GM19351 (cell line): Measurements from ENCODE around the gene FAM184A.
A peak's percentile ranks its signal among the peaks of the same experiment; 100 is the strongest.

Experiments
- ATAC-seq: cut with Tn5 transposase; IDR thresholded peaks from one replicate; pipeline ENCODE4 v1.9.1; 2021; ENCODE audit warnings: mild to moderate bottlenecking, moderate library complexity; ENCODE audit not compliant: unreplicated experiment

FAM184A gene

DNA sequence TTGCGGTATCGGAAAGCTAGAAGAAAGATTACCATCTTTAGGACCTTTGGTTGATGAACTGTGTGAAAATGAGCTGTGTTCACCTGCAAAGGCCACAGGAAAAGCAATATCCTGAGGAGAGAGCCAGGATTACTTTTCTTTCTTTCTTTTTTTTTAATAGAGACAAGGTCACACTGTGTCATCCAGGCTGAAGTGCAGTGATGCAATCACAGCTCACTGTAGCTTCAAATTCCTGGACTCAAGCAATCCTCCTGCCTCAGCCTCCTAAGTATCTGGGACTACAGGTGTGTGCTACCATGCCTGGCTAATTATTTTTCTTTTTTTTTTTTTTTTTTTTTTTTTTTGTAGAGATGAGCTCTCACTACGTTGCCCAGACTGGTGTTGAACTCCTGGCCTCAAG is 17.2 kb downstream of the FAM184A start:
- ATAC-seq = no peak

DNA sequence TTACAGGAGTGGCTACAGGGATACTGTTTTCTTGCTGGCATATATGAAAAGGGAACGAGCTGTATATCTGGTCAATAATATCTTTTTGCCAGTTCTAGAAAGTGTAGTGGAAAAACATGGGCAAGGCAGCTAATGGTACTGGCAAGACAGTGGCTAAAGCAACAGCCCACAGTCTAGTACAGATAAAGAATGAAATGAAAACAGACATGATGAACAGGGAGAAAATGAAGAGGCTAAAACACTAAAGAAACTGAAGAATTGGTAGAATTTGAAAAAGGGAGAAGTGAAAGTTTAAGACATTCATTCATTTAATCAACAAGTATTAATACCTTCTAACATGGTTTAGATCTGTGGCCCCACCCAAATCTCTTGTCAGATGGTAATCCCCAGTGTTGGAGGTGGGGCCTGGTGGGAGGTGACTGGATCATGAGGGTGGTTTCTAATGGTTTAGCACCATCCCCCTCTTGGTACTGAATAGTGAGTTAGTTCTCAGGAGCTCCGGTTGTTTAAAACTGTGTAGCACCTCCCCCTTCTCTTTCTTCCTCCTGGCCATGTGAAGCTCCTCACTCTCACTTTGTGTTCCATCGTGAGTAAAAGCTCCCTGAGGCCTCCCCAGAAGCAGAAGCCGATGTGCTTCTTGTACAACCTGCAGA is 18.1 kb downstream of the FAM184A start:
- no peak for ATAC-seq

DNA sequence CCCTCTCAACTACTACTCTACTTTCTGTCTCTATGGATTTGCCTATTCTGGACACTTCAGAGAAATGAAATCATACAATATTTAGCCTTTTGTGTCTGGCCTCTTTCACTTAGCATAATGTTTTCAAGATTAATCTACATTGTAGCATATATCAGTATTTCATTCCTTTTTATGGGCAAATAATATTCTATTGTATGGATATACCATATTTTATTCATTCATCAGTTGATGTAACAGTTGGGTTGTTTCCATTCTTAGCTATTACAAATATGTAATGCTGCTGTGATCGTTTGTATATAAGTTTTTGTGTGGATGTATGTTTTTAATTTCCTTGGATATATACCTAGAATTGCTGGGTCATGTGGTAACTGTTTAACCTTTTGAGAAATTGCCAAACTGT is 23.4 kb downstream of the FAM184A start:
- ATAC-seq = no peak

DNA sequence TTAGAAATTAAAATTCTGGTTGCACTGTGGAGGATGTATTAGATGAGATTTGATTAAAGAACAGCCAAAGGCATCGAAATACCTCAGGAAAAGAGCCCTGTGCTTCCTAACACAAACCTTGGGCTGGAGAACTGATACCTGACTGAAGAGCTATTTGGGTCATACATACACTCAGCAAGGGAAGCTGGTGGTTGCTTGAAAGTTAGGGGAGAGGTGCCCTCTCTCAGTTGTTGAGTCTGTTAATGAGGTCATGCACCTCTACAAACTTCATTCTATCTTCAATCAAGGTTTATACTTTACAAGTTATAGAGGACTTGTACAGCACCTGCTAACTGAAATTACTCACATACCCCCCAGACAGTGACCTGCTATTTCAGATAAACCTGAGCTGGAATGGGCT is 25.5 kb downstream of the FAM184A start:
- no peak for ATAC-seq

DNA sequence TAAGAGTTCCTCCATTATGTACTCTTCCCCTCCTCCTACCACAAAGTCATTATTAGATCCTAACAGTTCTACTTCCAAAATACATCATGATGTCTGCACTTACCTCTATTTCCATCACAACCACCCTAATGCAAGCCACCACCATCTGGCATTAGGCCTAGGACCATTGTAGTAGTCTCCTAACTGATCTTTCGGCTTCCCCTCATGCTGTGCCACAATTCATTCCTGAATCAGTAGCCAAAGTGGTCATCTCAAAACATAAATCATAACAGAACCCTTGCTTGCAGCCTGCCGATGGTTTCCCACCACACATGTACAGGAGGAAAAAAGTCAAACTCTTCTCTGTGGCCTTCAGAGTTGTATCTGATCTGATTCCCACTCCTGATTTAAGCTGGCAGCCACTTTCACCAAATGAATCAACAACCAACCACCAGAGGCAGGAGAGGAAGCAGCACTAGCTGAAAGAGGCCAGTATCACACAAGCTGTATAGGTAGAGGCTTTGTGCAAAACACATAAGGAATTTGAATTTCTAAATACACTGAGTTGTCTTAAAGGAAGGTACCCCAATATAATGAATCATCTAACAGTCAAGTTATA is 26.1 kb downstream of the FAM184A start:
- ATAC-seq = peak; percentile 53

DNA sequence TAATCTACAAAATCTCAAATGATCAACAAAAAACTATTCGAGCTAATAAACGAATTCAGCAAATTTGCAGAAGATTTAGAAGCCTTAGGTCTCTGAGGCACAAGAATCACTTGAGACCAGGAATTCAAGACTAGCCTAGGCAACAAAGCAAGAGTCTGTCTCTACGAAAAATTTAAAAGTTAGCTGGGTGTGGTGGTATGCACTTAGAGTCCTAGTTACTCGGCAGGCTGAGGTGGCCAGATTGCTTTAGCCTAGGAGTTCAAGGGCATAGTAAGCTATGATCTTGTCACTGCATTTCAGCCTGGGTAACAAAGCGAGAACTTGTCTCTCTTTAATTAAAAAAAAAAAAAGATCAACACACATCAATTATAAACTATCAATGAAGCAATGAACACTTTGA is 34.2 kb downstream of the FAM184A start:
- no peak for ATAC-seq

DNA sequence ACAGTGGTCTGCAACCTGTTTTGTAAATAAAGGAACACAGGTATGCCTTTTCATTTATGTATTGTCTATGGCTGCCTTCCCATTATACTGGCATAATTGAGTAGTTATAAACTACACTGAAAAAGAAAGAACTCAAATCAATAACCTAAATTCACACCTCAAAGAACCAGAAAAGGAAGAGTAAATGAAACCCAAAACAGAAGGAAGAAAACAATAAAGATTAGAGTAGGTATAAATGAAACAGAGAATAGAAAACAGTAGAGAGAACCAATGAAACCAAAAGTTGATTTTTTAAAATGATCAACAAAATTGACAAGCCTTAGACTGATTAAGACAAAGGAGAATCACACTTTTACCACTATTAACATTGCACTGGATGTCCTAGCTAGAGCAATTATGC is 34.7 kb downstream of the FAM184A start:
- peak; percentile 55 for ATAC-seq

DNA sequence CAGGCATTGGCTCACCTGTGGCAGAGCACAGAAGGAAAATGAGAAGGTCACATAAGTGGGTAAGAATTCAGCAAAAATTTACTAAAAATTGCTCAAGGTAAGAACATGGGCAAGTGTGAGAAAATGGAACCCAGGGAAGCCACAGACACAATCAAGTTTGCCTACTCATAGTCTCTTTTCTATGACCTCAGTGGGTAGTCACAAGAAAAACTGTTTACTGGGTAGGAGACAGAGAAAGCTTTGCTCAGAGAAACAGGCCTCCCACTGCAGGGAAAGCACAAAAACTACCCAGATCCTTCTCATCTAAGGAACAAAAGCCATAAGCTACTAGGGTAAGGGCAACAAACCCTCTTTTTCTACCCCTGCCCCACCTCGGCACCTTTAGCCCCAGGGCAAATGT is 35.2 kb downstream of the FAM184A start:
- ATAC-seq = no peak

DNA sequence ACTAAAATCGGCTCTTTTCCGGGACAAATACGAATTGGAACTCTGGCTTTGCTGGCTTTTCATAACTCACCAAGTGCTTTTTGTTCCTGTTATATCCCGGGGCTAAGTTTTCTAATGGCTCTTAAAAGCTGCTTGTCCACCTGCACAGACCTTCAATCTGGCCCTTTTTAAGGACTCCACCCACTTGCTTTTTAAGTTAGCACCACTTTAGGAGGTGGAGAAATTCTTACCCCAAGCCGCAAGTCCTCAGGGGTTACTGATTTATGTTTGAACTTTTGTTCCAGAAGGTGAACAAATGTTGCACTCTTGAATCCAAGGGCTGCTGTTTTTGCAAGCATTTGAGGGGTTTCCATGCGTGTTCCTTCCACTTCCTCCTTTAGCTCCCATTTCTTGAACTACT is 37.8 kb downstream of the FAM184A start:
- ATAC-seq = no peak

DNA sequence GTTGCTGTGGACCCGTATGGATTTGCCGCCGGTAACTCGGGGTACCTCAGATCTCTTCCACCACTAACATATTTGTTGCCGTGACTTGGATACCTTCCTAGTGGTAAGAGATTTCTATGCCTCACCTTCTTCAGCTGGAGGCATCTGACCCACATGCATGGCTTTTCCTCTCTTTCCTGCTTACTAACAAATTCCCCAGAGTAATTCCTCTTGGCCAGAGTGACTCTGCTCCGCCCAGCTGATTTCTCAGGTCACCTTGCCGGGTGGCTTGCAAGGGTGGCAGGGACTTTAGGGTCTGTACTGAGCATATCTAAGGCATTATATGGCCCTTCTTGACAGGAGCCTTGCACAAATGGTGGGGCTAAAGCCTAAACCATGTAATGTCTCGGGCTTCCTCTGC is 38.2 kb downstream of the FAM184A start:
- ATAC-seq = no peak

DNA sequence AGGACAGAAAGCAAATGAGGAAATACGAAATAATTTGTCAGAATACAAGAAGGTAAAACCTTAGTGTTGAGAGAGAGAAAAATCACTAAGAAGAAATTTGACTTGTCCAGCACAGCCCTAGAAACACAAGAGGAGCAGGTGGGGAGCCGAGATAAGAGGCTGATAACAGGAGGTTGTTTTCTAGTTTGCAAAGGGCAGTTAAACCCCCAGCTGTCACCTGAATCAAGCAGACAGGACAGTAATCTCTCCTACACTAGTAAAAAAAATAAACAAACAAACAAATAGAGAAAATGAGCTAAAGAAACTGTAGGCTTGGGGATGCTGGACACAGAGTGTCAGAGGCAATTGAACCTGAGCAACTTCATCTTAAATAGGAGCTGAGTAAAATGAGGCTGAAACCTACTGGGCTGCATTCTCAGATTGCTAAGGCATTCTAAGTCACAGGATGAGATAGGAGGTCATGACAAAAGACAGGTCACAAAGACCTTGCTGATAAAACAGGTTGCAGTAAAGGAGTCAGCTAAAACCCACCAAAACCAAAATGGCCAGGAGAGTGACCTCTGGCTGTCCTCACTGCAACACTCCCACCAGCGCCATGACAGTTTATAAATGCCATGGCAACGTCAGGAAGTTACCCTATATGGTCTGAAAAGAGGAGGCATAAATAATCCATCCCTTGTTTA is 40.4 kb downstream of the FAM184A start:
- no peak for ATAC-seq

DNA sequence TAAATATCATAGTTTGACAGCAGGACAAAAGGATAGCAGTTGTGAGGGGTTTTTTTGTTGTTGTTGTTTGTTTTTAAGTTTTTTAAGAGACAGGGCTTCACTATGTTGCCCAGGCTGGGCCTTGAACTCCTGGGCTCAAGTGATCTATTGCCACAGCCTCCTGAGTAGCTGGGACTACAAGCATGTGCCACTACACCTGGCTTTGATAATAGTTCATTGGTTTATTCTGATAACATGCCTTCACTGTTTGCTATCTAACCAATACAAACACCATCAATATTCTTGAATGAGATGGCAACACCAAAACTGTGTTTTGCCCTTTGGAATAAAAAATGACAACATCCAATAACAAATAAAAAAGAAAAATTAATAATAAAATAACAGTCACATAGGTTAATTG is 41.2 kb downstream of the FAM184A start:
- ATAC-seq = no peak

DNA sequence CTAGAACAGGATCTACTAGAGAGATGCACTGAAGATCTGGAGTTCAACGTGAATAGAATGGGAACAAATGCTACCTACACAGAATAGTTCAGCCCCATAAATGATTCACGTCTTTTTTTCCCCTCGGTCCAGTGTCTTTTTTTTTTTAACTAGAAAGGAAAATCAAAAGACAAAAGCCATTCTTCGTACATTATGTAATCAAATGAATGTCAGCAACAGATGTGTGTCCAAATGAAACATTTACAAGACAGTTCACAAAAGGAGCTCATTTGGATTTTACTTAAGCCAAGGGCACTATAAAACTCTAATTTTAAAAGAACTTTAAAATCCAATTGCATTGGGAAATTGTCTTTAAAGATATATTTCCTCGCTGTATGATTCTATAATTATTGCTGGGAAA is 42.4 kb downstream of the FAM184A start:
- no peak for ATAC-seq

DNA sequence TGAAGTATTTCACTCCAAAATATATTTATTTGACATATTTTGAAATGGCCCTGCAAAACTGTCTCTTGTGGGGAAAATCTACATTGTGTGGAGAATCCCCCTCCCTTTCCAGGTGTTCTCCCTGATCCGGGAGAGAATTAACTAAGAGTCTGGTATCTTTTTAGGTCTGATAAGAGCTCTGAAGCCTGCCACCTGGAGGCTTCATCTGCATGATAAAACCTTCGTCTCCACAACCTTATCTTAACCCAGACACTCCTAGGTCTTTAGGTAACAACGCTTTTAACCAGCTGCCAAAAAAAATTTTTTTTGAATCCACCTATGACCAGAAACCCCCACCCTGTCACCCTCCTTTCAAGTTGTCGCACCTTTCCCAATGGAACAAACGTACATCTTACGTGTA is 43.0 kb downstream of the FAM184A start:
- no peak for ATAC-seq

DNA sequence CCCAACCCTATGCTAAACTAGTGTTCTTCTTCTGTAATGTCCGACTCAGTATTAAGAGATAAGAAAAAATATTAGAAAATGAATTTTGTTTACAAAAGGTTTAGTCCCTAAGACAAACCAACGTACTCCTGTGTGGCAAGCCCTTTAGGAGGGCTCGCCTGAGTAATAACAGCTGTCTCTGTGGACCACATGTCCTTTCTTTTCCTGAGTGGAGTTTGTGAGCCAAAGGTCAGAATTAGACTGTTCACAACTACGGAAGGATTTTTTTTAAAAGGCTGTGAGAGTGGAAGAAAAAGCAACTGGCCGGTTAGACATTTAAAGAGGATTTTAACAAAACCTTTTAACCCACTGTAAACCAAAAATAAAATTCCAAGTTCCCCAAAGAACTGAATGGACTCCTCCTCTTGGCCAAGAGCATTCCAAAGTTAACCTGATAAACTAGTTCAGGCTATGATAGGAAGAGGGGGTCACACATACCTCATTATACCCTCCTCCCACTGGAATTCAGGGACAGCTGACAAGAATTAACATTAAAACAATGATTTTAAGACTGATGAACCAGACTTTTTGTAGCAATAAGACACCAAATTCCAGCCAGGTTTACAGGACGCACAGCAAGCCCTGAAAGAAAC is 43.5 kb downstream of the FAM184A start:
- ATAC-seq = no peak

DNA sequence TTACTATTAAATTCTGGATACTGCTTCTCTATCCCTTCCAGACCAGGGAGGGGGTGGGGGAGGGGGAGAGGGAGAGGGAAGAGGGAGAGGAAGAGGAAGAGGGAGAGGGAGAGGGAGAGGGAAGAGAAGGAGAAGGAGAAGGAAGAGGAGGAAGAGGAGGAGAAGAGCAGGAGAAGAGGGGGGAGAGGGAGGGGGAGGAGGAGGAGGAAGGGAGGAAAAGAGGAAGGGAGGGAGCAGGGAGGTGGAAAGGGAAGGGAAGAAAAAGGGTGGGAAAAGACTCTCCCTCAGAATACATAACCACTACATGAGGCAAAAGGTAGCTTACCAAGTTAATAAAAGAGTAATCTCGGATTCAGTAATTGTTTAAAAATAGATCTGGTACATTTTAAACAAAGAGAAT is 46.0 kb downstream of the FAM184A start:
- ATAC-seq = no peak

DNA sequence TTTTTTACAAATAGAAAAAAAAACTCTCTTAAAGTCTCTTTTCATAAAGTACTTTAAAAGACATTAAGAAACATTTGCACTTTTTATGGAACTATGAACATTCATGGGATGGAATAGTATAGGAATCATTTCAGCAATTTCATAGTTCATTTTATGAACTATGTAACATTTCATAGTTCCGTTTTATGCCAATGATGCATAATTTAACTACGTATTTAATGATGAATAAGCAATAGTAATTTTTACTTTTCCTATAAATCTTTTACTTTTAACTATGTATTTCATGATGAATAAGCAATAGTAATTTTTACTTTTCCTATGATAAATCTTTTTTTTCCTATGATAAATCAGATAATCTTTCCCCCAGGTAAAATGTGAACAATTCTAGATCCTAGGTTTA is 47.7 kb downstream of the FAM184A start:
- ATAC-seq = no peak

DNA sequence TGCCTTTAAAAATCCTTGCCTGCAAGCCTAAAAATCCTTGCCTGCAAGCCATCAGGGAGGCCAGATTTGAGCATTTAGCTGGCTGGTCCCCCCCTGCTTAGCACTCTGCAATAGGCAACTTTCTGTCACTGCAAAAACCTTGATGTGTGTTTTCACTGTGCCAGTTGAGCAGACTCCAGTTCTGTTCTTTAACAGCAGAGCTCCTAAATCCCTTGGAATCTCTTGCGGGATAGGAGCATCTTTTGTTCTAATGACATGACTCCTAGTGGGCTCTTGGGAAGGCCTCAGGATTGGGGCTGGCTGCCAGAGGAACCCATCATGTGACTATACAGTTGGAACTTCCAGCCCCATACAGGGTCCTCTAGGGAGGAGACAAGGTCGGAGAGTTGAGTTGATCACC is 50.4 kb downstream of the FAM184A start:
- no peak for ATAC-seq

DNA sequence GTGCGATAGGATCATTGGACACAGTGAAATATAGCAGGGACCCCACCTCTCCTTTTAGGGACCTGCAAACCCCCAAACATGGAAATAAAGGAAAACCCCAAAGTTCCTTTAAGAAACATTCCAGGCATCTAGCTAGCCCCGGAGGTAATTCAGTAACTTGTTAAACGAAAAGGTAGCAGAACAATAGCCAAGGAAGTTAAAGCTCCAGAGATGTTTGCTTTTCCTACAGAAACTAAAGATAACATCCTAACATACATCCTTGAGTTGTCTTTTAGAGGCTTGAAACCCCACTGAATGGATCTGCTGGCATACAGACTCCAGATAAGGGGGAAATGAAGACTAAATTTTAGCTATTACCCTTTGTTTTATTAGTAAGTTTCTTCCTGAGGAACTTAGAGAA is 51.0 kb downstream of the FAM184A start:
- no peak for ATAC-seq

DNA sequence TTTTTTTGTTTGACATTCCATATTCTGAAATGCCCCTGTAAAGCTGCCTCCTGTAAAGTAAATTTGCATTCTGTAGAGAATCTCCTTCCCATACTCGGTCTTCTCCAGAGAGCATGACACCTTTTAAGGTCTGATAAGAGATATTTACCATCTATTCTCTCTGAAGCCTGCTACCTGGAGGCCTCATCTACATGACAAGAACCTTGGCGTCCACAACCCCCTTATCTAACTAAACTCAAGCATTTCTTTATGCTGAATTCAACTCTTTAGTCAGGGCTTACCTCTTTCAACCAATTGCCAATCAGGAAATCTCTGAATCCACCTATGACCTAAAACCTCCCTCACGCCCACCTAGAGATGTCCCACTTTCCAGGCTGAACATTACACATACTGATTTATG is 51.6 kb downstream of the FAM184A start:
- ATAC-seq = no peak

DNA sequence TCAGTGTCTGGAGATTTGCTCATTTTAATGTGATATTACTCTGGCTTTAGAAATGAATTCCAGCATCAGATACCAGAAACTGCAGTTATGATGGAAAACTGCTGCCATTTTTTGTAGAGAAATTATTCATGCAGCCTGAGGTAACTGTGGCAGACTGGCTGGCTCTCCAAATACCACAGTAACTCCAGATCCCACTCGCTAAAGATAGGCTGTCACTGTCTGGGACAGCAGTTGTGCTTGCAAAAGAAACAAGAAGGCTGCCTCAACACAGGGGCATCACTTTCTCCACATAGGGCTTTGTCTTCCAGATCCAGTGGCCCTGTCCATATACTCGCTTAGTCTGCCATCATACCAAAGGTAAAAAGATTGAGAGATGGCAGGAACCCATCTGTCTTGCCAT is 52.7 kb downstream of the FAM184A start:
- no peak for ATAC-seq

DNA sequence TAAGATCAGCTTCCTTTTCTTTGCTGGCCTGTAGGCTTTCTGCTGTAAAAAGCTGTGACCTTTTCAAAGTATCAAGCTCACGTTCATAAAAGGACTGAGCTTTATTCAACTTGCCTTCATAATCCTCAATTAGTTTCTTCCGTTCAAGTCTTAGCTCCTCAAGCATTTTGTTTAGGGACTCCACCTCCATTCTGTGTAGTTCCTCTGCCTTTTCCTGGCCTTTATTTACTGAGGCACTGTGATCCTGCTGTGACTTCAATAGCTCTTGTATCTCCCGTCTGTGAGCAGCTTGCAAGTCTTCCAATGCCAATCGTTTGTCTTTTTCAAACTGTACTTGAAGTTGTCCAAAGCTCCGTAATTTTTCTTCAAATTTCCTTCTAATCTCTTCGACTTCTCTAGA is 54.4 kb downstream of the FAM184A start:
- ATAC-seq = no peak
